K562 (cell line): ENCODE results near the gene PRPS2. TPM values are rescaled to one million over a fixed set of nuclear protein-coding genes. Genes with fewer than 3 reads are reported as not detected.

ENCODE experiments used
- CBFA2T3 ChIP-seq: fragments of 450-650 bp; IDR thresholded peaks from 2 replicates; pipeline ENCODE4 v1.6.1; 2017
- CEBPG ChIP-seq, 3 experiments: fragments of 200-800 bp in 1 of 3; sonication (Bioruptor generic) in 1 of 3; sonication (generic) in 1 of 3; formaldehyde crosslinking in 1 of 3; IDR thresholded peaks in 2 of 3; conservative IDR thresholded peaks in 1 of 3; 2 replicates each; pipeline versions ENCODE4 v1.6.1 to v1.8.0; 2016 to 2022; ENCODE audit warnings: missing compliant biosample characterization in 2 of 3, missing genetic modification characterization in 2 of 3, mild to moderate bottlenecking in 1 of 3, missing genetic modification reagents in 1 of 3
- EP400 ChIP-seq: fragments of 450-650 bp; IDR thresholded peaks from 2 replicates; pipeline ENCODE4 v1.6.1; 2017; ENCODE audit warnings: antibody characterized with exemption, mild to moderate bottlenecking, moderate library complexity
- ESRRB ChIP-seq: fragments of 250-450 bp; sonication (Bioruptor Pico); IDR thresholded peaks from 2 replicates; pipeline ENCODE4 v1.5.0; 2020; ENCODE audit warnings: mild to moderate bottlenecking, moderate library complexity, borderline replicate concordance
- FOS ChIP-seq: IDR thresholded peaks from 3 replicates; pipeline ENCODE4 v1.6.1; 2011; ENCODE audit not compliant: insufficient read length; ENCODE audit errors: extremely low read depth
- GATA2 ChIP-seq: sonication (generic); formaldehyde crosslinking; IDR thresholded peaks from 2 replicates; pipeline ENCODE4 v1.4.0; 2020; ENCODE audit warnings: mild to moderate bottlenecking, missing genetic modification reagents
- HDAC1 ChIP-seq, 2 experiments: fragments of 450-650 bp; IDR thresholded peaks; 2 replicates each; pipeline ENCODE4 v1.6.1; 2016 to 2017; ENCODE audit warnings: inconsistent platforms in 1 of 2, mild to moderate bottlenecking in 1 of 2, moderate library complexity in 1 of 2
- HMGN3 ChIP-seq: IDR thresholded peaks from 2 replicates; pipeline ENCODE4 v1.6.1; 2011; ENCODE audit warnings: borderline replicate concordance, low read depth, mild to moderate bottlenecking, mixed read lengths, low read length; ENCODE audit not compliant: insufficient read length; ENCODE audit errors: extremely low read depth
- HNRNPL ChIP-seq: fragments of 200-400 bp; formaldehyde crosslinking; IDR thresholded peaks from 2 replicates; pipeline ENCODE4 v1.6.1; 2017; ENCODE audit warnings: low read depth, mild to moderate bottlenecking, low read length
- KLF1 ChIP-seq: fragments of 450-650 bp; IDR thresholded peaks from 2 replicates; pipeline ENCODE4 v1.6.1; 2016; ENCODE audit warnings: missing genetic modification characterization, missing compliant biosample characterization
- L3MBTL2 ChIP-seq: fragments of 450-650 bp; IDR thresholded peaks from 2 replicates; pipeline ENCODE4 v1.6.1; 2016; ENCODE audit warnings: mild to moderate bottlenecking, moderate library complexity
- NCOA1 ChIP-seq: fragments of 450-650 bp; IDR thresholded peaks from 2 replicates; pipeline ENCODE4 v1.6.1; 2016; ENCODE audit warnings: low read depth
- NFIC ChIP-seq: fragments of 450-650 bp; IDR thresholded peaks from 2 replicates; pipeline ENCODE4 v1.6.1; 2017; ENCODE audit warnings: mild to moderate bottlenecking, inconsistent platforms
- RBM22 ChIP-seq: fragments of 200-400 bp; formaldehyde crosslinking; IDR thresholded peaks from 2 replicates; pipeline ENCODE4 v1.6.1; 2018; ENCODE audit warnings: low read length, low read depth; ENCODE audit not compliant: poor library complexity, severe bottlenecking
- SIN3B ChIP-seq: fragments of 450-650 bp; IDR thresholded peaks from 2 replicates; pipeline ENCODE4 v1.6.1; 2017; ENCODE audit warnings: low read depth, mild to moderate bottlenecking, moderate library complexity
- TAF1 ChIP-seq: IDR thresholded peaks from 2 replicates; pipeline ENCODE4 v1.6.1; 2011; ENCODE audit warnings: mild to moderate bottlenecking, low read length, moderate library complexity; ENCODE audit not compliant: insufficient read depth, control insufficient read depth, severe bottlenecking; ENCODE audit errors: extremely low read depth
- TSC22D4 ChIP-seq: fragments of 450-650 bp; IDR thresholded peaks from 2 replicates; pipeline ENCODE4 v1.6.1; 2016; ENCODE audit warnings: missing genetic modification characterization, missing biosample characterization, control low read depth
- polyA plus RNA-seq, 8 experiments: library from polyadenylated mRNA; depleted of rRNA in 4 of 8; stranded (reverse) in 5 of 8; unstranded in 3 of 8; fragments of >200 nt; fragmentation: Nextera tagmentation in 2 of 8; fragmentation: Illumina TruSeq in 1 of 8; extraction: Ambion mirVana in 2 of 8; extraction: Trizol in 1 of 8; gene quantifications; 2 replicates each; pipeline versions ENCODE4 v1.2.1 to v1.2.3, GENCODE V29; 2011 to 2014; ENCODE audit warnings: inconsistent platforms in 1 of 8, missing spikeins in 1 of 8
- total RNA-seq, 7 experiments: library from RNA; depleted of rRNA in 6 of 7; stranded (reverse); fragments of >200 nt in 6 of 7; fragmentation: Illumina TruSeq in 2 of 7; extraction: Trizol in 2 of 7; gene quantifications; 2 replicates each; pipeline versions ENCODE4 v1.2.1 to v1.2.3, GENCODE V29; 2011 to 2021; ENCODE audit warnings: low replicate concordance in 1 of 7
- TF ChIP-seq, protein P1 (sequence below): conservative IDR thresholded peaks from 2 replicates; pipeline ENCODE4 v1.6.1; 2011; ENCODE audit warnings: low read depth, mild to moderate bottlenecking, low read length; ENCODE audit not compliant: control insufficient read depth
- TF ChIP-seq, protein P2 (sequence below): fragments of 450-650 bp; IDR thresholded peaks from 2 replicates; pipeline ENCODE4 v1.6.1; 2016; ENCODE audit warnings: antibody characterized with exemption
- TF ChIP-seq, protein P3 (sequence below): fragments of 450-650 bp; formaldehyde crosslinking; IDR thresholded peaks from 2 replicates; pipeline ENCODE4 v1.4.0; 2020; ENCODE audit warnings: mild to moderate bottlenecking, moderate library complexity
- TF ChIP-seq, protein P4 (sequence below): sonication (generic); formaldehyde crosslinking; IDR thresholded peaks from 2 replicates; pipeline ENCODE4 v1.8.1; 2023; ENCODE audit warnings: mild to moderate bottlenecking, missing genetic modification reagents

PRPS2 gene
- total and polyA plus RNA-seq, 9 of the 15 experiments (the other 6 are each of a cell fraction or from before 2014, with no cell fraction given), result 50.3 to 85.0 (median 62.1) TPM

DNA sequence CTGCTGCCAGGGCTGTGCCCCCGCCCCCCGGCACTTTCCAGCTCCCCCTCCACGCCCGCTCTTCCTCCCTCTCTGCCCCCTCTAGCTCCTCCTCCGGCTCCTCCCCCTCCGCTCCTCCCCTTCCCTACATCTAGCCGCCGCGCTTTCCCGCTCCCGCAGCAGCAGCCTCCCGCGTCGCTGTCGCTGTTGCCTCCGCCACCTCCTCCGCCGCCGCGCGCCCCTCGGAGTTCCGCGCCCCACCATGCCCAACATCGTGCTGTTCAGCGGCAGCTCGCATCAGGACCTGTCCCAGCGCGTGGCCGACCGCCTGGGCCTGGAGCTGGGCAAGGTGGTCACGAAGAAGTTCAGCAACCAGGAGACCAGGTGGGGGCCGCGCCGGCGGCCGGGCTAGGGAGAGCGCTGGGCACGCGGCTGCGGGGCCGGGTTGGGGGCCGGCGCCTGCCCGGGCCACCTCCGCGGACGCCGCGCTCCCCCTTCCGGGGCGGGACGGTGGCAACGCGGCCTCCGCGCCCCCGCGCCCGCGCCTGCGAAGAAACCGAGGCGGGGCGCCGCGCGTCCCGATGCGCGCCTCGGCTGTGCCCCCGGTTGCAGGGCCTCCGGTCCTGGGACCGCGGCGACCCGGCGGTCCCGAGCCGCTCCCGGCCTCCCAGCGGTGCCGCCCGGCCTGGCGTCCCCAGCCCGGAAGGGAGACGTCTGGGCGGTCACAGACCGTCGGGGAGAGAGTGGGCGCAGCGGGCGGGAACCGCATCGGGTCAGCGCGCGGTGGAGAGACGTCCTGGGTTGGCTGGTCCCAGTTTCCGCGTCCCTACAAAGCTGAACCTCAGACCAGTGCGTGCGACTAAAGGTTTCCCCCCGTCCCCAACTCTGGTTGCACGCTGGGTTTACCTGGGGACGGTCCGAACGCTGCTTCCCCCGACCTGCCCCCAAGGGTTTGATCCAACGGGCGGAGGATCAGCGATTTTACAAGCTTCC is at the start of gene PRPS2 (continued):
- TF ChIP-seq, protein P1, sequence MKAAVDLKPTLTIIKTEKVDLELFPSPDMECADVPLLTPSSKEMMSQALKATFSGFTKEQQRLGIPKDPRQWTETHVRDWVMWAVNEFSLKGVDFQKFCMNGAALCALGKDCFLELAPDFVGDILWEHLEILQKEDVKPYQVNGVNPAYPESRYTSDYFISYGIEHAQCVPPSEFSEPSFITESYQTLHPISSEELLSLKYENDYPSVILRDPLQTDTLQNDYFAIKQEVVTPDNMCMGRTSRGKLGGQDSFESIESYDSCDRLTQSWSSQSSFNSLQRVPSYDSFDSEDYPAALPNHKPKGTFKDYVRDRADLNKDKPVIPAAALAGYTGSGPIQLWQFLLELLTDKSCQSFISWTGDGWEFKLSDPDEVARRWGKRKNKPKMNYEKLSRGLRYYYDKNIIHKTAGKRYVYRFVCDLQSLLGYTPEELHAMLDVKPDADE, result no peak
- TF ChIP-seq RBM22 (no peak), SIN3B (0 out of 2 replicates have a peak, but pooled peaks have one; percentile 17), FOS (no peak), KLF1 (no peak), NFIC (peak; percentile 23; the same call in 1 of the 2 replicates), CBFA2T3 (no peak), GATA2 (no peak), TAF1 (peak; percentile 28), TSC22D4 (tag) (no peak), CEBPG (CRISPR knock-in tag; IDR thresholded peaks at IDR 0.05) (no peak), CEBPG (tag; conservative IDR thresholded peaks at IDR 0.05 in 1 of 2, IDR thresholded peaks at IDR 0.05 in 1 of 2) (no peak), EP400 (peak; percentile 71; the same call in 1 of the 2 replicates), NCOA1 (no peak), HMGN3 (no peak), ESRRB (no peak), HDAC1 (IDR thresholded peaks at IDR 0.05) (peak in 1 of 2 experiments; percentile 66; a peak in 2 of 4 replicates), L3MBTL2 (peak; percentile 71; the same call in 1 of the 2 replicates), HNRNPL (0 out of 2 replicates have a peak, but pooled peaks have one; percentile 45)
- TF ChIP-seq, protein P2, sequence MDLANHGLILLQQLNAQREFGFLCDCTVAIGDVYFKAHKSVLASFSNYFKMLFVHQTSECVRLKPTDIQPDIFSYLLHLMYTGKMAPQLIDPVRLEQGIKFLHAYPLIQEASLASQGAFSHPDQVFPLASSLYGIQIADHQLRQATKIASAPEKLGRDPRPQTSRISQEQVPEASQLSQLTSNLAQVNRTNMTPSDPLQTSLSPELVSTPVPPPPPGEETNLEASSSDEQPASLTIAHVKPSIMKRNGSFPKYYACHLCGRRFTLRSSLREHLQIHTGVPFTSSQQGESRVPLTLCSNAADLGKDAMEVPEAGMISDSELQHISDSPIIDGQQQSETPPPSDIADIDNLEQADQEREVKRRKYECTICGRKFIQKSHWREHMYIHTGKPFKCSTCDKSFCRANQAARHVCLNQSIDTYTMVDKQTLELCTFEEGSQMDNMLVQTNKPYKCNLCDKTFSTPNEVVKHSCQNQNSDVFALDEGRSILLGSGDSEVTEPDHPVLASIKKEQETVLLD, result no peak
- TF ChIP-seq, protein P3, sequence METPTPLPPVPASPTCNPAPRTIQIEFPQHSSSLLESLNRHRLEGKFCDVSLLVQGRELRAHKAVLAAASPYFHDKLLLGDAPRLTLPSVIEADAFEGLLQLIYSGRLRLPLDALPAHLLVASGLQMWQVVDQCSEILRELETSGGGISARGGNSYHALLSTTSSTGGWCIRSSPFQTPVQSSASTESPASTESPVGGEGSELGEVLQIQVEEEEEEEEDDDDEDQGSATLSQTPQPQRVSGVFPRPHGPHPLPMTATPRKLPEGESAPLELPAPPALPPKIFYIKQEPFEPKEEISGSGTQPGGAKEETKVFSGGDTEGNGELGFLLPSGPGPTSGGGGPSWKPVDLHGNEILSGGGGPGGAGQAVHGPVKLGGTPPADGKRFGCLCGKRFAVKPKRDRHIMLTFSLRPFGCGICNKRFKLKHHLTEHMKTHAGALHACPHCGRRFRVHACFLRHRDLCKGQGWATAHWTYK (CRISPR knock-in tag), result no peak
- TF ChIP-seq, protein P4, sequence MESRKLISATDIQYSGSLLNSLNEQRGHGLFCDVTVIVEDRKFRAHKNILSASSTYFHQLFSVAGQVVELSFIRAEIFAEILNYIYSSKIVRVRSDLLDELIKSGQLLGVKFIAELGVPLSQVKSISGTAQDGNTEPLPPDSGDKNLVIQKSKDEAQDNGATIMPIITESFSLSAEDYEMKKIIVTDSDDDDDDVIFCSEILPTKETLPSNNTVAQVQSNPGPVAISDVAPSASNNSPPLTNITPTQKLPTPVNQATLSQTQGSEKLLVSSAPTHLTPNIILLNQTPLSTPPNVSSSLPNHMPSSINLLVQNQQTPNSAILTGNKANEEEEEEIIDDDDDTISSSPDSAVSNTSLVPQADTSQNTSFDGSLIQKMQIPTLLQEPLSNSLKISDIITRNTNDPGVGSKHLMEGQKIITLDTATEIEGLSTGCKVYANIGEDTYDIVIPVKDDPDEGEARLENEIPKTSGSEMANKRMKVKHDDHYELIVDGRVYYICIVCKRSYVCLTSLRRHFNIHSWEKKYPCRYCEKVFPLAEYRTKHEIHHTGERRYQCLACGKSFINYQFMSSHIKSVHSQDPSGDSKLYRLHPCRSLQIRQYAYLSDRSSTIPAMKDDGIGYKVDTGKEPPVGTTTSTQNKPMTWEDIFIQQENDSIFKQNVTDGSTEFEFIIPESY (CRISPR knock-in tag), result 0 out of 2 replicates have a peak, but pooled peaks have one; percentile 23
